GM19452 (cell line): Measurements from ENCODE around the gene DBP.

Experiments
- ATAC-seq: cut with Tn5 transposase; IDR thresholded peaks from one replicate; pipeline ENCODE4 v1.9.1; 2021; ENCODE audit not compliant: unreplicated experiment

The DBP gene

DNA sequence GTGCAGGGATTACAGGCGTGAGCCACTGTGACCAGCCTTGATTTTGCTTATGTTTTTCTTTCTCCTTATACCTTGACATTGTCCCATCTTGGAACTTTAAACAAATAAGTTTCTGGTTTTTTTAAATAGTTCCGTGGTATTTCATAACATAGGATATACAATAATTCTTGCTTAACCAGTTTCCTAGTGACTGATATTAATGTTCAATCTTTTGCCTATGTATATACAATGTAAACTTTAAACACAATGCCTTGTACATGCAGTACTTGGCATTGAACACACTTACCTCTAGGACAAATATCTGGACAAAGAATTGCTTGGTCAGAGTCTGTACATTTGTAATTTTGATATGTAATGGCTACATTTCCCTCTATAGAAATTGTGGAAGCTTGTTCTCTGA, 55.0 kb downstream of the DBP start:
- no peak for ATAC-seq
